Panc1 (cell line): Measurements from ENCODE around the gene SETD7.

Experiments used
- CTCF ChIP-seq: fragments of 450-650 bp; IDR thresholded peaks from 2 replicates; pipeline ENCODE4 v1.5.1; 2017; ENCODE audit warnings: mild to moderate bottlenecking
- POLR2AphosphoS5 ChIP-seq: IDR thresholded peaks from 2 replicates; pipeline ENCODE4 v1.6.1; 2012; ENCODE audit warnings: mild to moderate bottlenecking, low read depth, low read length, moderate library complexity

- TF ChIP-seq CTCF = no peak
- no peak for TF ChIP-seq POLR2AphosphoS5
Observed at GRCh38 chr4:139506774-139507173, 49.2 kb downstream of the SETD7 start.
